ENCODE results near the gene CAPN15. TPM values are rescaled to one million over a fixed set of nuclear protein-coding genes. Genes with fewer than 3 reads are reported as not detected.

Gene CAPN15
- total RNA-seq, 4 donors from 2014 or later, result 22.3 to 37.8 (median 27.4) TPM

DNA sequence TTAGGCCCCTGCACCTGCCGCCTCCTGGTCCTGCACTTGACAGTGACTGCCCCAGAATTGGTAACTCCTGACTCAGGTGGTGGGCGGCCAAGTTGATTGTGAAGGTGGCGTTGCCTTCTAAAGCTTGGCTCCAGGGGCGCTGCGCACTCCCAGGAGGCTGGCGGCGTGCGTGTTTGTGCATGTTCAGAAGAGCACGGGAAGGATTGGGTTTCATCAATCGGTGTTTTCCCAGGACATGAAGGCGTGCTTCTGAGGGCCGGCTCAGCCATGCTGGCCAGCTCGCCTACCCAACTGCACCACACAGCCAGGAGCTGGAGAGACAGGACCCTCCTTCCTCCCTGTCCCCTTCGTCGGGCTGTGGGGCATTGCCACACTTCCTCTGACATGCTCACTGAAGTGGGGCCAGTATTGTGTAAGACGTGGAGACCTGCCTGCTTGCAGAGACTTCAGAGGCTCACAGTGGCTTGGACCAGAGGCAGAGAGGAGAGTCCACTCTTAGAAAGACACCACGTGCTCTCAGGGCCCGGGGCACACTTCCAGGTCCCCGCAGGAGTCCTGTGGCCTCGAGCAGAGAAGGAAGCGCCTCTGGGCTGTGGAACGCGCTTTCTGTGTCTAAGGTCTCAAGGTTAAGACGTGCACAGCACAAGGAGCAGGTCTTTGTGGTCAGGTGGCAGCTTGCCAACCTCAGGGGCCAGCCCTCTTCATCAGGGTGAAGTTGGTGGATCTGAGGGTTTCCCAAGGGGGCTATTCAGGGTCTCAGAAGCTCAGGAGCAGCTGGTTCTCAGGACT is 65.2 kb downstream of the CAPN15 start:
- DNase-seq (peak; percentile 85 to 92), ATAC-seq (peak; percentile 36 to 42)
- H3K4me1 ChIP-seq, result peaks cover 56 to 57% of the 10 kb centered on the region in 2 donors
- peak; percentile 52 to 61 for TF ChIP-seq POLR2A (IDR thresholded peaks at IDR 0.05)
- TF ChIP-seq, protein P1, sequence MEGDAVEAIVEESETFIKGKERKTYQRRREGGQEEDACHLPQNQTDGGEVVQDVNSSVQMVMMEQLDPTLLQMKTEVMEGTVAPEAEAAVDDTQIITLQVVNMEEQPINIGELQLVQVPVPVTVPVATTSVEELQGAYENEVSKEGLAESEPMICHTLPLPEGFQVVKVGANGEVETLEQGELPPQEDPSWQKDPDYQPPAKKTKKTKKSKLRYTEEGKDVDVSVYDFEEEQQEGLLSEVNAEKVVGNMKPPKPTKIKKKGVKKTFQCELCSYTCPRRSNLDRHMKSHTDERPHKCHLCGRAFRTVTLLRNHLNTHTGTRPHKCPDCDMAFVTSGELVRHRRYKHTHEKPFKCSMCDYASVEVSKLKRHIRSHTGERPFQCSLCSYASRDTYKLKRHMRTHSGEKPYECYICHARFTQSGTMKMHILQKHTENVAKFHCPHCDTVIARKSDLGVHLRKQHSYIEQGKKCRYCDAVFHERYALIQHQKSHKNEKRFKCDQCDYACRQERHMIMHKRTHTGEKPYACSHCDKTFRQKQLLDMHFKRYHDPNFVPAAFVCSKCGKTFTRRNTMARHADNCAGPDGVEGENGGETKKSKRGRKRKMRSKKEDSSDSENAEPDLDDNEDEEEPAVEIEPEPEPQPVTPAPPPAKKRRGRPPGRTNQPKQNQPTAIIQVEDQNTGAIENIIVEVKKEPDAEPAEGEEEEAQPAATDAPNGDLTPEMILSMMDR (IDR thresholded peaks at IDR 0.05 in 4 of 5, conservative IDR thresholded peaks at IDR 0.05 in 1 of 5), result peak in 4 of 5 experiments; percentile 20 to 58 (median 38)
- peak overlapping the region; percentile 30 to 80 (median 34) for H3K4me3 ChIP-seq
- peak overlapping the region; percentile 87 to 97 (median 95) for H3K27ac ChIP-seq
- in situ Hi-C loops (cut with MboI; ENCODE audit: low sequenced_read_pairs in 4 of 4) (no loop called here), intact Hi-C loops (cut with DNase I; ENCODE audit: low total_unique reads) (no loop called here)
- H3K27me3 ChIP-seq, result no peaks in the 10 kb centered on the region
- no peaks in the 10 kb centered on the region for H3K9me3 ChIP-seq
- no peaks in the 10 kb centered on the region for H3K36me3 ChIP-seq

DNA sequence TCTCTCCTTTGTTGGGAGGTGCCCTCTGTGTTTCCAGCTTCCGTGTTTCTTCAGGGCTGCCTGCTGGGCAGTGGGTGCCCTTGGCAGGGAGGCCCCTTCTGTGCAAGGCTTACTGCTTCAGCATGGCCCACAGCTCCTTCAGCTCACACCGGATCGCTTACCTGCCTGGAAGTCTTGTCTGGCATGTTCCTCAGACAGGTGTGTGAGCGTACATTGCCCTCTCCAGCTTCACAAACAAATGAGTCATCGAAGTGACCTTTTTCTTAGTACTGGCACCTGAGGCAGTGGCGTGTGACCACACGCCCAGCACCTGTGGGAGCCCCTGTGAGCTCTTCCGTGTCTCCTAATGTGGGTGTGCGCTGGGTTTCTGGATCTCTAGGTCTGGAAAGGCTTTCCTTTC is 65.9 kb downstream of the CAPN15 start:
- Histone ChIP-seq H3K4me1 (peaks cover 49 to 50% of the 10 kb centered on the region in 2 donors), H3K27me3 (no peaks in the 10 kb centered on the region), H3K27ac (peak overlapping the region; percentile 87 to 97 (median 95)), H3K4me3 (peak overlapping the region in 2 of 4 donors; percentile 30 to 31), H3K36me3 (no peaks in the 10 kb centered on the region), H3K9me3 (no peaks in the 10 kb centered on the region)
- ATAC-seq (no peak), DNase-seq (peak in 1 of 2 donors; percentile 58)
- intact Hi-C loops (cut with DNase I; ENCODE audit: low total_unique reads) (no loop called here), in situ Hi-C loops (cut with MboI; ENCODE audit: low sequenced_read_pairs in 4 of 4) (no loop called here)
- TF ChIP-seq, protein P1 (IDR thresholded peaks at IDR 0.05 in 4 of 5, conservative IDR thresholded peaks at IDR 0.05 in 1 of 5), result no peak
- no peak for TF ChIP-seq POLR2A (IDR thresholded peaks at IDR 0.05)

DNA sequence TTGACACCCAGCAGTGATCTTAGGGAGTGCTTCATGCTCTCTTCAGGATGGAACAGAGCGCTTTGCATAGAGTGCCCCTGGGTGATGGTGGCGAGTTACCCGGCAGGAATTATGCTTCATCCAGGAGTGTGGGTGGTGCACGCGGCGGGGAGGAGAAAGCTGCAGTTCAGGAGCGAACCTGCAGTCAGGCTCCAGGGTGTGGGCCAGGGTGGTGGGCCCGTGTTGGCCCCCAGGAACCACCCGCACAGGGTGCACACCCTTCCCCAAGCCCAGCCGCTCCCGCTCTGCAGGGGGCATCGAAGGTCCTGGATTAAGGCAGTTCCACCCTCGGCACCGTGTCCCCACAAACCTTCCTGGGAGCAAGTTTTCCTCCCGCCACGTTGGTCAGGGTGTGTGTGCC is 66.3 kb downstream of the CAPN15 start:
- DNase-seq, result no peak
- H3K36me3 ChIP-seq, result no peaks in the 10 kb centered on the region
- H3K4me1 ChIP-seq, result peaks cover 49 to 50% of the 10 kb centered on the region in 2 donors
- TF ChIP-seq, protein P1 (IDR thresholded peaks at IDR 0.05 in 4 of 5, conservative IDR thresholded peaks at IDR 0.05 in 1 of 5), result no peak
- TF ChIP-seq POLR2A (IDR thresholded peaks at IDR 0.05), result no peak
- H3K9me3 ChIP-seq, result no peaks in the 10 kb centered on the region
- no peak overlapping the region for H3K4me3 ChIP-seq
- ATAC-seq, result no peak
- in situ Hi-C loops (cut with MboI; ENCODE audit: low sequenced_read_pairs in 4 of 4) (no loop called here), intact Hi-C loops (cut with DNase I; ENCODE audit: low total_unique reads) (no loop called here)
- H3K27ac ChIP-seq, result peak overlapping the region; percentile 87 to 97 (median 95)
- H3K27me3 ChIP-seq, result no peaks in the 10 kb centered on the region

DNA sequence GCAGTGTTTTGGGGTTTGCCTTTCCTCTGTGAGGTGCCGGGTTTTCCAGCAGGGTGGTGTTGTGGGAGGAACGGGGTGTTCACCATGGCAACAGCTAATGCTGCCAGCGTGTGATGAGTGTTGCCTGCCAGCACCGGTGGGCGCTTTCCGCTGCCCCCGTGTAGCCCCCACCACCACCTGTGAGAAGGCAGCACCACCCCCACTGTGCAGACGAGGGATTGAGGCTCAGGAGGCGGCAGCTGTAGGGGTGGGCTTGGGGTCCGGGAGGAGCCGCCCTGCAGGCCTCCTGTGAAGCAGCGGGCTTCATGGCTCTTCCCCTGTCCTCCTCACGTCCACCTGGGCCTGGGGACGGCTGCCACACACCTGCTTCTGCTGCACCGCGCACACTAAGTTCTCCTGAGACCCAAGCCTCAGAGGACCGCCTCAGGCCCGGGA is 67.6 kb downstream of the CAPN15 start:
- ATAC-seq (no peak), DNase-seq (no peak)
- H3K27ac ChIP-seq, result peak overlapping the region; percentile 87 to 97 (median 95)
- H3K27me3 ChIP-seq, result no peaks in the 10 kb centered on the region
- H3K4me3 ChIP-seq, result no peak overlapping the region
- intact Hi-C loops (cut with DNase I; ENCODE audit: low total_unique reads) (no loop called here), in situ Hi-C loops (cut with MboI; ENCODE audit: low sequenced_read_pairs in 4 of 4) (no loop called here)
- H3K4me1 ChIP-seq, result peaks cover 49 to 50% of the 10 kb centered on the region in 2 donors
- H3K9me3 ChIP-seq, result no peaks in the 10 kb centered on the region
- no peak for TF ChIP-seq POLR2A (IDR thresholded peaks at IDR 0.05)
- TF ChIP-seq, protein P1 (IDR thresholded peaks at IDR 0.05 in 4 of 5, conservative IDR thresholded peaks at IDR 0.05 in 1 of 5), result no peak
- H3K36me3 ChIP-seq, result no peaks in the 10 kb centered on the region
